Measurements from ENCODE around the gene ZC3H12D. TPM values are rescaled to one million over a fixed set of nuclear protein-coding genes. Genes with fewer than 3 reads are reported as not detected.

Gene ZC3H12D
- total RNA-seq, 1 donor from 2014 or later = 0.14 TPM

DNA sequence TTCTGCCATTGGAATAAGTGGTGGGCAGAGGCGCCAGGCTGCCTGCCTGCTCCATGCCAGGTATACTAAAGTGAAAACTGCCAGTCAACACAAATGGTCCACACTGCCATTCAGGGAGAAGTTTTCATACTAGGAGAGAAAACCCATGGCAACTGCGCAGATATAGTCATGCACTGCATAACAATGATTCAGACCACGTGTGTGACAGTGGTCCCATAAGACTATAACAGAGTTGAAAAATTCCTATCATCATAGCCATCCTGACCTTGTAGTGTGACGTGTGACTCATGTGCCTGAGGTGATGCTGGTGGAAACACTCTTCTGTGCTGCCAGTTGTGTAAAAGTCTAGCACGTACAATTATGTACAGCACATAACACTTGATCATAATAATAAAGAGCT is 25.1 kb downstream of the ZC3H12D start:
- no peak for DNase-seq (ENCODE audit: low read depth, low spot score)
- TF ChIP-seq, protein P1, sequence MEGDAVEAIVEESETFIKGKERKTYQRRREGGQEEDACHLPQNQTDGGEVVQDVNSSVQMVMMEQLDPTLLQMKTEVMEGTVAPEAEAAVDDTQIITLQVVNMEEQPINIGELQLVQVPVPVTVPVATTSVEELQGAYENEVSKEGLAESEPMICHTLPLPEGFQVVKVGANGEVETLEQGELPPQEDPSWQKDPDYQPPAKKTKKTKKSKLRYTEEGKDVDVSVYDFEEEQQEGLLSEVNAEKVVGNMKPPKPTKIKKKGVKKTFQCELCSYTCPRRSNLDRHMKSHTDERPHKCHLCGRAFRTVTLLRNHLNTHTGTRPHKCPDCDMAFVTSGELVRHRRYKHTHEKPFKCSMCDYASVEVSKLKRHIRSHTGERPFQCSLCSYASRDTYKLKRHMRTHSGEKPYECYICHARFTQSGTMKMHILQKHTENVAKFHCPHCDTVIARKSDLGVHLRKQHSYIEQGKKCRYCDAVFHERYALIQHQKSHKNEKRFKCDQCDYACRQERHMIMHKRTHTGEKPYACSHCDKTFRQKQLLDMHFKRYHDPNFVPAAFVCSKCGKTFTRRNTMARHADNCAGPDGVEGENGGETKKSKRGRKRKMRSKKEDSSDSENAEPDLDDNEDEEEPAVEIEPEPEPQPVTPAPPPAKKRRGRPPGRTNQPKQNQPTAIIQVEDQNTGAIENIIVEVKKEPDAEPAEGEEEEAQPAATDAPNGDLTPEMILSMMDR (conservative IDR thresholded peaks at IDR 0.05) = no peak
- H3K27me3 Mint-ChIP-seq (ENCODE audit: low read depth) = no peaks in the 10 kb centered on the region

DNA sequence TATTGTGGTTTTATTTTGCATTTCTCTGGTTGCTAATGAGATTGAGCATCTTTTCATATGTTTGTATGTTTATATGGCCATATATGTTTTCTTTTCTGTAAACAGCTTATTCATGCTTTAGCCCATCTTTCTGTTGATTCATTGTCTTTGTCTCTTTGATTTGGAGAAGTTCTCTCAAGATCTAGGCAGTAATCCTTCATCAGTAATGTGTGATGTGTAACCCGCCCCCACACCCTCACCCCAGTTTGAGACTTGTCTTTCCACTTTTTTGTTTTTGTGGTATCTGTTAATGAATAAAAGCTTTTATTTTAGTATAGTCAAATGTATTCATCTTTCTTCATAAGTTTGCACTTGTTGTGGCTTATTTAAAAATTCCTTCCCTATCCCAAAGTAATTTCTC is 26.0 kb downstream of the ZC3H12D start:
- H3K4me1 Mint-ChIP-seq = no peaks in the 10 kb centered on the region
- no peaks in the 10 kb centered on the region for H3K27me3 Mint-ChIP-seq (ENCODE audit: low read depth)
- H3K27ac Mint-ChIP-seq (ENCODE audit: unreplicated experiment) = no peak overlapping the region
- DNase-seq (ENCODE audit: low read depth, low spot score) = no peak
- H3K4me3 Mint-ChIP-seq = no peak overlapping the region
- TF ChIP-seq, protein P1 (conservative IDR thresholded peaks at IDR 0.05) = no peak
- no peaks in the 10 kb centered on the region for H3K9me3 Mint-ChIP-seq
- H3K36me3 Mint-ChIP-seq (ENCODE audit: low read depth) = no peaks in the 10 kb centered on the region

More for the DNA sequence above, 25.1 kb downstream of the ZC3H12D start:
- Mint-ChIP-seq H3K9me3 (no peaks in the 10 kb centered on the region), H3K27ac (ENCODE audit: unreplicated experiment) (no peak overlapping the region), H3K4me1 (no peaks in the 10 kb centered on the region), H3K36me3 (ENCODE audit: low read depth) (no peaks in the 10 kb centered on the region), H3K4me3 (no peak overlapping the region)

DNA sequence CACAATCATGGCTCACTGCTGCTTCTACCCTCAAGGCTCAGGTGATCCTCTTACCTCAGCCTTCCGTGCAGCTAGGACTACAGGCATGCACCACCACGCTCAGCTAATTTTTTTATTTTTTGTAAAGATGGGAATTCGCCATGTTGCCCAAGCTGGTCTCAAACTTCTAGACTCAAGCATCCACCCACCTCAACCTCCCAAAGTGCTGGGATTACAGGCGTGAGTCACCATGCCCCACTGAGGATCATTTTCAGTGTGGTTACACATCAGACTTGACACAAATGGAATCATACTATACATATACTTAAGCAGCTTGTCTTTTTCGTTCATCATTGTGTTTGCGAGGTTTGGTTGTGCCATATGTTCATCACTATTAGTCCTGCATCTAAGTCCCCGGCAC is 26.6 kb downstream of the ZC3H12D start:
- H3K4me3 Mint-ChIP-seq = no peak overlapping the region
- no peaks in the 10 kb centered on the region for H3K4me1 Mint-ChIP-seq

DNA sequence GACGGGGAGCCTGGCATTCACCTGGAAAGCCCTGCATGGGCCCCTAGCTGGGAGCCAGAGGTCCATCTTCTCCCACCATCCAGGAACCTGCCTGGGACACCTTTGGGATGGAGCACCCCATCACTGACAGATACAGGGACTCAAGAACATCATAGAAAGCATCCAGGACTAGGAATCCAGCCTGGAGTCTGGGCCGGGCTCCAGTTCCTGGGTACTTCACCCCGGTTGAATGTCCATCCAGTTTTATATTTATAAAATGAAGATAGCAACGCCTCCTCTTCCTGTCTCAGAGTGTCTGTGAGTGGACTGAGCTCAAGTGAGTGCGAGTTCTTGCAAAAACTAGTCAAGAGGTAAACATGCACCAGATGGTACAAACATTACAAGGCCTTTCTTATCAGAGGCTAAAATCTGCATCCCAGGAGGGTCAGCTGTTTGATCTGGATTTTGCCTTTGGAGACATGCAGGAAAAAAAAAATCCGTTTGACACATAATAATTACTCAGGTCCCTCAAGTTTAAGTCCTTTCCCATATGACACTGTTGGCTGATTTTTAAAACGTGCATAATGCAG is 27.4 kb downstream of the ZC3H12D start:
- TF ChIP-seq, protein P1 (conservative IDR thresholded peaks at IDR 0.05) = no peak
- Mint-ChIP-seq H3K9me3 (no peaks in the 10 kb centered on the region), H3K4me1 (no peaks in the 10 kb centered on the region), H3K36me3 (ENCODE audit: low read depth) (no peaks in the 10 kb centered on the region), H3K4me3 (no peak overlapping the region), H3K27me3 (ENCODE audit: low read depth) (peaks cover 7% of the 10 kb centered on the region), H3K27ac (ENCODE audit: unreplicated experiment) (no peak overlapping the region)
- no peak for DNase-seq (ENCODE audit: low read depth, low spot score)

More for the DNA sequence above, 26.6 kb downstream of the ZC3H12D start:
- Mint-ChIP-seq H3K27ac (ENCODE audit: unreplicated experiment) (no peak overlapping the region), H3K9me3 (no peaks in the 10 kb centered on the region), H3K36me3 (ENCODE audit: low read depth) (no peaks in the 10 kb centered on the region), H3K27me3 (ENCODE audit: low read depth) (peaks cover 3% of the 10 kb centered on the region)
- TF ChIP-seq, protein P1 (conservative IDR thresholded peaks at IDR 0.05) = no peak
- no peak for DNase-seq (ENCODE audit: low read depth, low spot score)

DNA sequence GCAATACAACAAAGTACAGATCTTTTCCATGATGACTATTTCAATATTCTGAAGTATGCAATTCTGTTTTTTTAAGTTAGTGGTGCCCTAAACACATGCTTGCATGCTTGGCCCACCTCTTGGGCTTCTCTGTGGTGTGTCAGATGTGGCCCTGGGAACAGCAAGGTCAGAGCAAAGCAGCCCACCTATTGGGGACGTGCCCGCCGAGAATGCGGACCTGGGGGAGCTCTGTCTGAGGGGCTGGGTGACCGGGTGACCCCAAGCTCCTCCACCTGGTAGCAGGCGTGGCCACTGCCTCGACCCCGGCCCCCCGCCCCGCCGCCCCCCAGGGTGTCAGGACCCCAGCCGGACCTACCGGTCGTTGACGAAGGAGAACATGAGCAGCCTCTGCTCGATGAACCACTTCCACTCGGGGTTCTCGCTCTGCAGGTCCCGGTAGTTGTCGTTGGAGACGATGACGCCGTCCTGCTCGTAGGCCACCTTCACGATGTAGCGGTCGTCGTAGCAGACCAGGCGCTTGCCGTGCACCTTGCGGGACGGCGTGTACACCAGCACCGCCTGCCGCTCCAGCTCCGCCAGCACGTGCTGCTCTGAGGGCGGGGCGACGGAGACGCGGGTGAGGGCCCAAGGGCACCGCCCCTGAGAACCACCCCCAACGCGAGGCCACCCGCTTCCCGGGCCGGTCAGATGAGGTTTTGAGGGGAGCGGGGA is 28.3 kb downstream of the ZC3H12D start:
- no peaks in the 10 kb centered on the region for H3K9me3 Mint-ChIP-seq
- no peak overlapping the region for H3K27ac Mint-ChIP-seq (ENCODE audit: unreplicated experiment)
- no peak overlapping the region for H3K4me3 Mint-ChIP-seq
- peaks cover 16% of the 10 kb centered on the region for H3K27me3 Mint-ChIP-seq (ENCODE audit: low read depth)
- no peak for DNase-seq (ENCODE audit: low read depth, low spot score)
- no peaks in the 10 kb centered on the region for H3K4me1 Mint-ChIP-seq
- TF ChIP-seq, protein P1 (conservative IDR thresholded peaks at IDR 0.05) = no peak
- H3K36me3 Mint-ChIP-seq (ENCODE audit: low read depth) = no peaks in the 10 kb centered on the region

Data from neural crest cell (in vitro differentiated cells).